Mononuclear cell (primary cell): Measurements from ENCODE around the gene PRR13. TPM values are rescaled to one million over a fixed set of nuclear protein-coding genes. Genes with fewer than 3 reads are reported as not detected.
A peak's percentile ranks its signal among the peaks of the same experiment; 100 is the strongest.
"Not testable (repeated sequence)": the region's sequence is repeated elsewhere in the genome, so short reads cannot be mapped to it uniquely, and the experiment has no call there.

ENCODE experiments used
- H3K27me3 ChIP-seq: 2 replicates; pipeline ENCODE4 v1.6.0; 2011; ENCODE audit warnings: low read length, control low read depth; ENCODE audit not compliant: insufficient read depth
- H3K4me1 ChIP-seq: 2 replicates; pipeline ENCODE4 v1.5.1; 2011; ENCODE audit warnings: mild to moderate bottlenecking, low read length, control low read depth; ENCODE audit not compliant: insufficient read depth
- H3K4me3 ChIP-seq: 2 replicates; pipeline ENCODE4 v1.5.1; 2011; ENCODE audit warnings: mild to moderate bottlenecking, low read length, moderate library complexity
- H3K9me3 ChIP-seq: 2 replicates; pipeline ENCODE4 v1.5.1; 2011; ENCODE audit warnings: low read depth, mild to moderate bottlenecking, control low read depth, low read length
- total RNA-seq: library from RNA; depleted of rRNA; stranded (reverse); fragments of >200 nt; gene quantifications from one replicate; pipeline ENCODE4 v1.2.3, GENCODE V29; 2012

PRR13 gene, protein sequence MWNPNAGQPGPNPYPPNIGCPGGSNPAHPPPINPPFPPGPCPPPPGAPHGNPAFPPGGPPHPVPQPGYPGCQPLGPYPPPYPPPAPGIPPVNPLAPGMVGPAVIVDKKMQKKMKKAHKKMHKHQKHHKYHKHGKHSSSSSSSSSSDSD
- 104 TPM for total RNA-seq

DNA sequence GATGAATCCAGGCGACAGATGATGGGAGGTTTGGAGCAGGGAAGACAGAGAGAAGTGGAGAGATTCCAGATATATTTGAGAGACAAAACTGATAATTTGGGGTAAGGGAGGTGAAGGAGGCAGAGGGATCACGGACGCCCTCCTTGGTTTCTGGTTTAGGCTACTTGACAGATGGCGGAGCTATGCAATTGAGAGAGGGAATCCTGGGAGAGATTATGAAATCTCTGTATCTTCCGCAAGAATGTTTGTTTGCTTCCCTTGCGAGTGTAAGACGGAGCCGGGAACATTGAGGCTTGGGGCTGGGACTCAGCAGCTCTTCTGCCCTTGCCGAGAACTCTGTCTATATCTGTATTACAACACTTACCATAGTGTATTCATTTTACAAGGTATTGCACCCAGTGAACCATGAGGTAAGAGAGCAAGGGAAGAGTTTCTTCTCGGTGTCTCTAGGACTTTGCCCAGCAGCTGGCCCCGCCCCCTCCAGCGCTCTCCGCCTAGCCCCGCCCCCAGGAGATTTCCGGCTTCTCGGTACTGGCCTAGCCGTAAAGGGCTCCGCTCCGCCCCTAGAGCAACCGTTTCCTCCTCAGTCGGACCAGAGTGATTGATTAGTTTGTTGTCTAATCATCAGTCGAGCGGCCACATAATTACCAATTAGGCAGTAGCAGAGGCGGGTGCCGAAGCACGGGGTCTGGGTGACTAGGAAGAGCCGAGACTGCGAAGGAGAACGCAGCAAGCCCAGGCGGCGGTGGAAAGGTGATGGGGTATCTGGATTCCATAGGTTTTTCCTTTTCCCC is at the start of gene PRR13:
Gene PRR13 (plus strand): TSS at position 695 of the 794 bp plus-strand sequence. CDS start 981 bp downstream, outside the sequence.
- peaks cover 45% of the 10 kb centered on the region for H3K4me1 ChIP-seq
- H3K9me3 ChIP-seq = no peaks in the 10 kb centered on the region
- peak within 1 kb of the TSS; percentile 99 for H3K4me3 ChIP-seq
- no peaks in the 10 kb centered on the region for H3K27me3 ChIP-seq

- Histone ChIP-seq H3K27me3 (no peaks in the 10 kb centered on the region), H3K4me3 (no peak overlapping the region), H3K9me3 (no peaks in the 10 kb centered on the region), H3K4me1 (peaks cover 3% of the 10 kb centered on the region)
Measured at GRCh38 chr12:53399896-53400295, 41.6 kb upstream of the PRR13 start.

GRCh38 chr12:53402351-53402750 is 39.2 kb upstream of the PRR13 start:
- not testable (repeated sequence) for H3K4me3 ChIP-seq

GRCh38 chr12:53402871-53403270 is 38.7 kb upstream of the PRR13 start:
- Histone ChIP-seq H3K27me3 (no peaks in the 10 kb centered on the region), H3K4me3 (no peak overlapping the region), H3K9me3 (no peaks in the 10 kb centered on the region), H3K4me1 (no peaks in the 10 kb centered on the region)

More at GRCh38 chr12:53402351-53402750, 39.2 kb upstream of the PRR13 start:
- H3K27me3 ChIP-seq, H3K9me3 ChIP-seq, H3K4me1 ChIP-seq: not testable (repeated sequence)

DNA sequence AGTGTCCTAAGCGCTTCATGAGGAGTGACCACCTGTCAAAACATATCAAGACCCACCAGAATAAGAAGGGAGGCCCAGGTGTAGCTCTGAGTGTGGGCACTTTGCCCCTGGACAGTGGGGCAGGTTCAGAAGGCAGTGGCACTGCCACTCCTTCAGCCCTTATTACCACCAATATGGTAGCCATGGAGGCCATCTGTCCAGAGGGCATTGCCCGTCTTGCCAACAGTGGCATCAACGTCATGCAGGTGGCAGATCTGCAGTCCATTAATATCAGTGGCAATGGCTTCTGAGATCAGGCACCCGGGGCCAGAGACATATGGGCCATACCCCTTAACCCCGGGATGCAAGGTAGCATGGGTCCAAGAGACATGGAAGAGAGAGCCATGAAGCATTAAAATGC is 30.6 kb upstream of the PRR13 start:
- Histone ChIP-seq H3K9me3 (no peaks in the 10 kb centered on the region), H3K4me1 (peaks cover 11% of the 10 kb centered on the region), H3K27me3 (no peaks in the 10 kb centered on the region), H3K4me3 (no peak overlapping the region)

DNA sequence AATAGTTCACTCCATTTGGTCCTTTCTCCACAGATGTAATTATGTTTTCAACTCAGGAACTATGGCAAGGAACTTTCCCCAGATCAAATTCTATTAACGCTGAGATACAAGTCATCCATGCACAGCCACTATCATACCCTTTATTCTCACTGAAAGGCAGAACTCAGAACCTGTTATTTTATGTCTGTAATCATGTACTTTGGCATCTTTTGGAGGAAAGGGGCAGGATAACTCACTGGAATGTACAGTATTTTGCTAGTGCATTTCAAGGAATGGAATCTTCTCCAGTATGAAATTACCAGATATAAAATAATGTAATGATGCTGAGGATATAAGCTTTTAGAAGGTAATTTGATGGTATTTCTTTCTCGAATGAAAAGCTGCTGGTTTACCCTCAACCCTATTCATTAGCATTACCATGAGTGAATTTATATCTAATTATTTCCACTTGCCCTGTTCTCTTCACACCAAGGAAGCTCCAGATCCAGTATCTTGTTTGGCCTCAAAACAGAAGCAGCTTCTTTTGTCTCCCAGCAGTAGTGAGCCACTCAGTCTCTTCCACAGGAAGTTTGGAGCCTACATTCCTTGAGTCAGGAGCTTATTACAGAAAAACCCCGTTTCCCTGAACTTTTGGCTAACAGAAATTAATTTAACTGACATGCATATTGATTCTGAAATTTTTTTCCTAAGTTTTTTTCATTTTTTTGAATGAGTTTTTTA is 27.9 kb upstream of the PRR13 start:
- Histone ChIP-seq H3K27me3 (no peaks in the 10 kb centered on the region), H3K4me3 (no peak overlapping the region), H3K9me3 (no peaks in the 10 kb centered on the region), H3K4me1 (peaks cover 27% of the 10 kb centered on the region)

- H3K27me3 ChIP-seq = no peaks in the 10 kb centered on the region
- H3K9me3 ChIP-seq = no peaks in the 10 kb centered on the region
- no peak overlapping the region for H3K4me3 ChIP-seq
- H3K4me1 ChIP-seq = peaks cover 27% of the 10 kb centered on the region
Measured at GRCh38 chr12:53414756-53415417, 26.6 kb upstream of the PRR13 start.

GRCh38 chr12:53415752-53416389 is 25.7 kb upstream of the PRR13 start:
- H3K9me3 ChIP-seq, H3K27me3 ChIP-seq, H3K4me3 ChIP-seq: not testable (repeated sequence)
- H3K4me1 ChIP-seq = peaks cover 27% of the 10 kb centered on the region

DNA sequence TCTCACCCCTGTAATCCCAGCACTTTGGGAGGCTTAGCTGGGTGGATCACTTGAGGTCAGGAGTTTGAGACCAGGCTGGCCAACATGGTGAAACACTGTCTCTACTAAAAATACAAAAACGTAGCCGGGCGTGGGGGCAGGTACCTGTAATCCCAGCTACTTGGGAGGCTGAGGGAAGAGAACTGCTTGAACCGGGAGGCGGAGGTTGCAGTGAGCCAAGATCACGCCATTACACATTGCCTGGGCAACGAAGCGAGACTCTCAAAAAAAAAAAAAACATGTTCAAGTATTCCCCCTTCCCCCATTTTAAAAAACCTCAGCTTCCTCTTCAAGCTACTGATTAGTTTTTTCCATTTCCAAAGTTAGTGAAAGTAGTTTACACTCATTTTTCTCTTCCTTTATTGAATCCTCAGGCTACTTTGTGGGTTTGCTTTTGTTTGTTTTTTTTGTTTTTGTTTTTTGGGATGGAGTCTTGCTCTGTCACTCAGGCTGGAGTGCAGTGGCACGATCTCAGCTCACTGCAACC is 24.2 kb upstream of the PRR13 start:
- not testable (repeated sequence) for H3K9me3 ChIP-seq, H3K27me3 ChIP-seq, H3K4me3 ChIP-seq
- peaks cover 26% of the 10 kb centered on the region for H3K4me1 ChIP-seq

GRCh38 chr12:53418221-53418620 is 23.3 kb upstream of the PRR13 start:
- Histone ChIP-seq H3K27me3 (no peaks in the 10 kb centered on the region), H3K4me3 (no peak overlapping the region), H3K4me1 (peaks cover 21% of the 10 kb centered on the region), H3K9me3 (no peaks in the 10 kb centered on the region)

DNA sequence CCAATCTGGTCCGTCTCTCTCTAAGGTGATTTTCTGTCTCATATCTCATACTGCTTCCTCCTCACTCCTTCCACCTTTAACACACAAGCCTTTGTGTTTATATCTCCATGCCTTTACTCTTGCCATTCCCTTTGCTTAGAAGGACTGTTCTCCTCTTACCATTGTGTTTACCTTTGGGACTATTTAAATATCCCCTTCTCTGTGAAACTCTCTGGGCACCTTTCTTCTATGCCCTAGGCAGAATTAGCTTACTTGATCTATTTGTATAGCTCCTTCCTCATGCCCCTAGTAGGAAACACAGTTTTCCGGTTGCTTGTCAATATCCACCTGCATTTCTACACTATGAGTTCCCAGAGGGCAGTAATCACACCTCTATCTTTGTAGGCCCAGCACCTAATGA is 21.8 kb upstream of the PRR13 start:
- no peaks in the 10 kb centered on the region for H3K27me3 ChIP-seq
- no peaks in the 10 kb centered on the region for H3K9me3 ChIP-seq
- no peak overlapping the region for H3K4me3 ChIP-seq
- peaks cover 21% of the 10 kb centered on the region for H3K4me1 ChIP-seq

DNA sequence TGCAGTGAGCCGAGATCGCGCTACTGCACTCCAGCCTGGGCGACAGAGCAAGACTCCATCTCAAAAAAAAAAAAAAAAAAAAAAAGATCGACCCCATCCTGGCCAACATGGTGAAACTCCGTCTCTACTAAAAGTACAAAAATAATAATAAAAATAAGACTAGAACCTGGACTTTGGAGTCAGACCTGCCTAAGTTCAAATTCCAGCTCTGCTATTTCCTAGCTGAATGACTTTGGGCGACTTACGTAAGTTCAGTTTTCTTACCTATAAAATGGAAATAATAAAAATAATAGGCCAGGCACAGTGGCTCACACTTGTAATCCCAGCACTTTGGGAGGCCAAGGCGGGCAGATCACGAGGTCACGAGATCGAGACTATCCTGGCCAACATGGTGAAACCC is 19.3 kb upstream of the PRR13 start:
- H3K27me3 ChIP-seq, H3K4me3 ChIP-seq, H3K9me3 ChIP-seq: not testable (repeated sequence)
- peaks cover 16% of the 10 kb centered on the region for H3K4me1 ChIP-seq

GRCh38 chr12:53423597-53423996 is 17.9 kb upstream of the PRR13 start, which contains the start of gene AMHR2:
Gene AMHR2 (plus strand): TSS chr12:53423855. CDS start chr12:53423935, 80 bp downstream.
- H3K27me3 ChIP-seq = no peaks in the 10 kb centered on the region
- H3K4me1 ChIP-seq = peaks cover 5% of the 10 kb centered on the region
- no peak within 1 kb of the TSS for H3K4me3 ChIP-seq
- H3K9me3 ChIP-seq = no peaks in the 10 kb centered on the region

GRCh38 chr12:53424626-53425514 is 16.7 kb upstream of the PRR13 start:
- no peak overlapping the region for H3K4me3 ChIP-seq
- peaks cover 5% of the 10 kb centered on the region for H3K4me1 ChIP-seq
- H3K9me3 ChIP-seq = no peaks in the 10 kb centered on the region
- H3K27me3 ChIP-seq = no peaks in the 10 kb centered on the region
